Stimulated activated CD8-positive, alpha-beta memory T cell treated with anti-CD3 and anti-CD28 coated beads, Interleukin-2, amount 100 ng/mL, for 1 hour (primary cell): ENCODE results near the gene STAT5B.
"Not testable (repeated sequence)": the region's sequence is repeated elsewhere in the genome, so short reads cannot be mapped to it uniquely, and the experiment has no call there.

ENCODE experiments used
- DNase-seq, 2 donors: peaks; one replicate each; pipeline ENCODE4 v3.0.0-alpha.2; 2020; ENCODE audit warnings: low read depth in 2 of 2

The STAT5B gene

GRCh38 chr17:42268236-42268635 lies 8.0 kb downstream of the STAT5B start:
- DNase-seq: no peak

DNA sequence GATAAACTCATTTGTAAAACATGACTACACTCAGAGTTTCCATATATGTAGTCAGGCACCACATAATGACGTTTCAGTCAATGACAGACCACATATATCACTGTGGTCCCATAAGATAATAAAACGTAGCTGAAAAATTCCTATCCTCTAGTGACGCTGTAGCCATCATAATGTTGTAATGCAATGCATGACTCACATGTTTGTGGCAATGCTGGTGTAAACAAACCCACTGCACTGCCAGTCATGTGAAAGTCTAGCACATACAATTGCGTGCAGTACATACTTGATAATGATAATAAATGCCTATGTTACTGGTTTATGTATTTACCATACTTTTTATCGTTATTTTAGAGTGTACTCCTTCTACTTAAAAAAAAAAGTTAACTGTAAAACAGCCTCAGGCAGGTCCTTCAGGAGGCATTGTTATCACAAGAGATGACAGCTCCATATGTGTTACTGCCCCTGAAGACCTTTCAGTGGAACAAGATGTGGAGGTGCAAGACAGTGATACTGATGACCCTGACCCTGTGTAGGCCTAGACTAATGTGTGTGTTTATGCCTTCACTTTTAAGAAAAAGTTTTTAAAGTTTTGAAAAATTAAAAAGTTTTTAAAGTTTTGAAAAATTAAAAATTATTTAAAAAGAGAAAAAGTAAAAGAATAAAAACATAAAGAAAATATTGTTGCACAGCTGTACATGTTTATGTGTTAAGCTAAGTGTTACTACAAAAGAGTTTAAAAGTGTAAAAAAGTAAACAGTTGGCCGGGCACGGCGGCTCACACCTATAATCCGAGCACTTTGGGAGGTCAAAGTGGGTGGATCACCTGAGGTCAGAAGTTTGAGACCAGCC lies 9.0 kb downstream of the STAT5B start:
- DNase-seq: no peak

- no peak for DNase-seq
Observed at GRCh38 chr17:42266462-42266861, 9.7 kb downstream of the STAT5B start.

DNA sequence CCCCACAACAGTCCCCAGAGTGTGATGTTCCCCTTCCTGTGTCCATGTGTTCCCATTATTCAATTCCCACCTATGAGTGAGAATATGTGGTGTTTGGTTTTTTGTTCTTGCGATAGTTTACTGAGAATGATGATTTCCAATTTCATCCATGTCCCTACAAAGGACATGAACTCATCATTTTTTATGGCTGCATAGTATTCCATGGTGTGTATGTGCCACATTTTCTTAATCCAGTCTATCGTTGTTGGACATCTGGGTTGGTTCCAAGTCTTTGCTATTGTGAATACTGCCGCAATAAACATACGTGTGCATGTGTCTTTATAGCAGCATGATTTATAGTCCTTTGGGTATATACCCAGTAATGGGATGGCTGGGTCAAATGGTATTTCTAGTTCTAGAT lies 11.8 kb downstream of the STAT5B start:
- not testable (repeated sequence) for DNase-seq

DNA sequence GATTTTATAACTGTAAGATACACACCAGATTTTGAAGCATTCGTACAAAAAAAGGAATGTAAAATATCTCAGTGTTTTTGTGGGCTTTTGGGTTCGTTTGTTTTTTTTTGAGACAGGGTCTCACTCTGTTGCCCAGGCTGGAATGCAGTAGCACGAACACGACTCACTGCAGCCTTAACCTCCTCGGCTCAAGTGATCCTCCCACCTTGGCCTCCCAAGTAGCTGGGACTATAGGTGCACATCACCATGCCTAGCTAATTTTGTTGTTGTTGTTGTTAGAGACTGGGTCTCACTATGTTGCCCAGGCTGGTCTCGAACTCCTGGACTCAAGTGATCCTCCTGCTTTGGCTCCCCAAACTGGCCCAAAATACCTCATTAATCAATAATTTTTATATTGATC lies 15.9 kb downstream of the STAT5B start:
- no peak for DNase-seq

DNA sequence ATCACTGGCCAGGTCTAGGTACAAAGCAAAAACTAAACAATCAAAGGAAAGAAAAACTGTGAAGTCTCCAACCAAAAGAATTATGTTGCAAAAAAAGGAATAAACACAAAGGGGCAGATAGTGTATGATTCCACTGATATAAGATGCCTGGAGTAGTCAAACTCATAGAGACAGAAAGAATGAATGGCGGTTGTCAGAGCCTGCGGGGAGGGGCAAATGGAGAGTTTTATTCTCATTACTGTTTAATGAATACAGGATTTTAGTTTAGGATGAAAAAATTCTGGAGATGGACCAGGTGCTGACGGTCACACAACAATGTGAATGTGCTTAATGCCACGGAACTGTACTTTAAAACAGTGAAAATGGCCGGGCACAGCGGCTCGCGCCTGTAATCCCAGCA lies 20.7 kb downstream of the STAT5B start:
- DNase-seq: no peak

GRCh38 chr17:42253578-42253977 lies 22.6 kb downstream of the STAT5B start:
- DNase-seq: no peak

GRCh38 chr17:42252597-42253550 lies 23.3 kb downstream of the STAT5B start:
- DNase-seq: no peak

DNA sequence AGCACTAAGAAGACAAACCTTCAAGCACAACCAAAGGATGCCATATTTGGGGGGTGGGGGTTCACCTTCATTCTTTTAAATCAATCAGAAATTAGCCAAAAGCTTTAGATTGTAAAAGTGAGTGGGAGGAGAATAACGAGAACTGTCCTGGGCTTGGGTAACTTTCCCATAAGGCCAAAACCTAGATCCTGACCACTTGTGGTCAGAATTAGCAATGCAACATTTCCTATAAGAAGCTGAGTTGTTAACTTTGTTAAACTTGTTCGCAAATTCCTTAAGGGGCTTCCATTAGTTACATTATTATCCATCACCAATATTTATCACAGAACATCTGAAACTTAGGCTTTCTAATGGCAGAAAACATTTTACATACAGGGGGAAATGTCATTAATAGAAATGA lies 25.1 kb downstream of the STAT5B start:
- DNase-seq: no peak

- no peak for DNase-seq
Observed at GRCh38 chr17:42249681-42250446, 26.3 kb downstream of the STAT5B start.

- DNase-seq: peak; percentile 57 to 63
Observed at GRCh38 chr17:42248351-42249179, 27.6 kb downstream of the STAT5B start.

DNA sequence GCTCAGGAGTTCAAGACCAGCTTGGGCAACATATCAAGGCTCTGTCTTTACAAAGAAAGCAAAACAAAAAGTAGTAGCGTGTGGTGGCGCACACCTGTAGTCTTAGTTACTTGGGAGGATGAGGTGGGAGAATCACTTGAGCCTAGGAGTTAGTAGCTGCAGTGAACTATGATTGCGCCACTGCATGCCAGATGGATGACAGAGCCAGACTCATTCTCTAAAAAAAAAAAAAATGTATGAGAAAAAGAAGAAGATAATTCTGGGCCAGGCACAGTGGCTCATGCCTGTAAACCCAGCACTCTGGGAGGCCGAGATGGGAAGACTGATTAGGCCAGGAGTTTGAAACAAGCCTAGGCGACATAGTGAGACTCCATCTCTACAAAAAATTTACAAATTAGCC lies 28.5 kb downstream of the STAT5B start:
- no peak for DNase-seq

- DNase-seq: no peak
Observed at GRCh38 chr17:42246515-42246914, 29.7 kb downstream of the STAT5B start.

- DNase-seq: not testable (repeated sequence)
Observed at GRCh38 chr17:42245183-42245582, 31.0 kb downstream of the STAT5B start.

- DNase-seq: not testable (repeated sequence)
Observed at GRCh38 chr17:42244116-42244515, 32.1 kb downstream of the STAT5B start.

- no peak for DNase-seq
Observed at GRCh38 chr17:42243493-42243982, 32.7 kb downstream of the STAT5B start.

- no peak for DNase-seq
Observed at GRCh38 chr17:42241871-42242270, 34.3 kb downstream of the STAT5B start.

DNA sequence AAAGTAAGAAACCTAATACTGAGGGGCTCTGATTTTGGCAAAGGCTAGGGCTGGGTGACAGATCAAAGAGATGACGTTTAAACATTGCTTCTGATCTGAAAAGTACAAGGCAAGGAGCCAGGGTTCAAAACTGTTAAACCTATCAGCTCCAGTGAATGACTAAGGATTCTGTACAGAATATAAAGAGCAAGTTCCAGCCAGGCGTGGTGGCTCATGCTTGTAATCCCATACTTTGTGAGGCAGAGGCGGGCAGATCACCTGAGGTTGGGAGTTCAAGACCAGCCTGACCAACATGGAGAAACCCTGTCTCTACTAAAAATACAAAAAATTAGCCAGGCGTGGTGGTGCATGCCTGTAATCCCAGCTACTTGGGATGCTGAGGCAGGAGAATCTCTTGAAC lies 35.3 kb downstream of the STAT5B start:
- not testable (repeated sequence) for DNase-seq

DNA sequence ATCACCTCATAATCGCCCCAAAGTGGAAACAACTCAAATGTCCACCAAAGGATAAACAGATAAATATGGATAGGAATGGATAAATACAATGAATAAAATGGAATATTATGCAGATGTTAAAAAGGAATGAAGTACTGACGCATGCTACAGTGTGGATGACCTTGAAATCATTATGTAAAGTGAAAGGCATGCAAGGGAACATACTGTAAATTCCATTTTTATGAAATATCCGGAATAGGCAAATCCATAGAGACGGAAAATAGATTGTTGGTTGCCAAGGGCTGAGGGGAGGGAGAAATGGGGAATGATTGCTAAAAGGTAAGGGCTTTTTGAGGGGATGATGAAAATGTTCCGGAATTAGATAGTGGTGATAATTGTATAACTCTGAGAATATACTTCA lies 36.0 kb downstream of the STAT5B start:
- DNase-seq: no peak

DNA sequence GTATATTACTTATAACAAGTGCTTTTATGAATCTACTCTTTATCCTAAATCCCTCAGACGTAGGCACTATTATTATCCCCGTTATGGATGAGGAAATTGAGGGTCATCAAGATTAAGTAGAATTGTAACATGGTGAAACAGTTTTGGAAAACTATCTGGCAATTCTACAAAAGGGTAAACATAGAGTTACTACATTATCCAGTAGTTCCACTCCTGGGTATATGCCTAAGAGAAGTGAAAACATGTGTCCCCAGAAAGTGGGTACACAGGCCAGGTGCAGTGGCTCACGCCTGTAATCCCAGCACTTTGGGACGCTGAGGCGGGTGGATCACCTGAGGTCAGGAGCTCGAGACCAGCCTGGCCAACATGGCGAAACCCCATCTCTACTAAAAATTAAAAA lies 36.6 kb downstream of the STAT5B start:
- not testable (repeated sequence) for DNase-seq

DNA sequence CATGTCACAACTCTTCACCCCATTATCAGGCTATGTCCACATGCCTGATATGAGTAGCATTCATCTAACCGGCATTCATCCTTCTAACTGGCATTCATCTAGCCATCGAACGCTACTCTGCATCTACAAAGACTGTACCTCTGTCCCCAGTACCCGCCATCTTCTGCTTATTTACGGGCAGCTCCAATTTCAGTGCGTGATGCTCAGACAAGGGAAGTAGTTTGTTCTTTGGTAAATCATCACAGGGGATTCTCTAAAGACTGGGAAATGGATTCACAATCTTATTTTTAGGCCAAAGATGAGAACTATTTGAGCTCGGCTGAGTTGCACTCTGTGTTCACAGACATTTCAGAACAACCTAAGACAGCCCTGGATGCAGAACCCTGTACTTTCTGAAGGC lies 39.4 kb downstream of the STAT5B start:
- no peak for DNase-seq
